ENCODE measurements around the gene AIFM3. TPM values are rescaled to one million over a fixed set of nuclear protein-coding genes. Genes with fewer than 3 reads are reported as not detected.

Gene AIFM3
- total RNA-seq, 1 experiment from 2014 or later, result 2.6 TPM

GRCh38 chr22:21028277-21029251 lies 61.5 kb downstream of the AIFM3 start:
- peaks cover 31% of the 10 kb centered on the region for H3K27me3 Mint-ChIP-seq (ENCODE audit: low read depth)

More at GRCh38 chr22:21028277-21029251, 61.5 kb downstream of the AIFM3 start:
- TF ChIP-seq ZSCAN18 (CRISPR knock-in tag; IDR thresholded peaks at IDR 0.05) (no peak), FOXP1 (CRISPR knock-in tag; IDR thresholded peaks at IDR 0.05; ENCODE audit: borderline replicate concordance) (no peak), PRDM15 (CRISPR knock-in tag; IDR thresholded peaks at IDR 0.05) (no peak), USF2 (CRISPR knock-in tag; IDR thresholded peaks at IDR 0.05) (no peak), KAT7 (CRISPR knock-in tag; IDR thresholded peaks at IDR 0.05; ENCODE audit: borderline replicate concordance) (no peak), IRF2 (CRISPR knock-in tag; IDR thresholded peaks at IDR 0.05; ENCODE audit: borderline replicate concordance, low read depth) (no peak), NFYB (CRISPR knock-in tag; conservative IDR thresholded peaks at IDR 0.05; ENCODE audit: low read depth) (no peak), TCF7 (CRISPR knock-in tag; IDR thresholded peaks at IDR 0.05; ENCODE audit: low read depth) (no peak), ZMAT4 (CRISPR knock-in tag; IDR thresholded peaks at IDR 0.05) (no peak), ZNF138 (CRISPR knock-in tag; conservative IDR thresholded peaks at IDR 0.05) (no peak), AFF4 (CRISPR knock-in tag; IDR thresholded peaks at IDR 0.05; ENCODE audit: borderline replicate concordance) (no peak), ZNF317 (CRISPR knock-in tag; IDR thresholded peaks at IDR 0.05; ENCODE audit: borderline replicate concordance, low read depth) (no peak), ZNF396 (CRISPR knock-in tag; IDR thresholded peaks at IDR 0.05; ENCODE audit: borderline replicate concordance) (no peak), FOXK1 (CRISPR knock-in tag; IDR thresholded peaks at IDR 0.05) (no peak), PRRX2 (CRISPR knock-in tag; IDR thresholded peaks at IDR 0.05) (no peak), RELA (CRISPR knock-in tag; IDR thresholded peaks at IDR 0.05; ENCODE audit: borderline replicate concordance) (no peak), ZNF512 (CRISPR knock-in tag; IDR thresholded peaks at IDR 0.05; ENCODE audit: borderline replicate concordance) (no peak), CREB1 (CRISPR knock-in tag; IDR thresholded peaks at IDR 0.05) (no peak)
- H3K27ac Mint-ChIP-seq, result no peak overlapping the region
- H3K4me1 Mint-ChIP-seq, result peaks cover 6% of the 10 kb centered on the region
- DNase-seq (ENCODE audit: low spot score) (no peak), ATAC-seq (no peak)
- no peak overlapping the region for H3K4me3 Mint-ChIP-seq
- ChIA-PET CTCF (interaction anchor here (0.9 to 2.4 kb wide), 2 partner anchors 8 to 14 kb away, joined by 3 to 9 read pairs; no protein-coding TSS in a partner anchor), POLR2A (no interaction called here)
- no peaks in the 10 kb centered on the region for H3K36me3 Mint-ChIP-seq
- H3K9me3 Mint-ChIP-seq, result no peaks in the 10 kb centered on the region

Data from WTC11 (cell line).